ENCODE data around the gene PLEKHH2. TPM values are rescaled to one million over a fixed set of nuclear protein-coding genes. Genes with fewer than 3 reads are reported as not detected.
A peak's percentile ranks its signal among the peaks of the same experiment; 100 is the strongest.
"Not testable (repeated sequence)": the region's sequence is repeated elsewhere in the genome, so short reads cannot be mapped to it uniquely, and the experiment has no call there.

Gene PLEKHH2
- total RNA-seq, 1 experiment from 2014 or later: 21.2 TPM

GRCh38 chr2:43631618-43632317 lies 5.3 kb upstream of the PLEKHH2 start:
- Mint-ChIP-seq H3K9me3 (ENCODE audit: low read depth, unreplicated experiment) (no peaks in the 10 kb centered on the region), H3K4me1 (ENCODE audit: low read depth, unreplicated experiment) (peaks cover 42% of the 10 kb centered on the region), H3K27me3 (ENCODE audit: unreplicated experiment) (no peaks in the 10 kb centered on the region), H3K36me3 (ENCODE audit: insufficient read depth, unreplicated experiment) (peaks cover 6% of the 10 kb centered on the region), H3K4me3 (ENCODE audit: low read depth, unreplicated experiment) (no peak overlapping the region), H3K27ac (ENCODE audit: unreplicated experiment) (no peak overlapping the region)
- intact Hi-C loops (cut with micrococcal nuclease; ENCODE audit: unreplicated experiment): no loop called here
- no peak for TF ChIP-seq CTCF (IDR thresholded peaks at IDR 0.05; ENCODE audit: unreplicated experiment)
- CTCF ChIA-PET: no interaction called here
- no TSS peak for BruUV-seq (replicated peaks)
- DNase-seq: no peak

GRCh38 chr2:43634604-43635306 lies 2.3 kb upstream of the PLEKHH2 start:
- CTCF ChIA-PET: interaction anchor here (0.5 to 1.0 kb wide), 2 partner anchors 30 to 283 kb away, joined by 3 to 5 read pairs; no protein-coding TSS in a partner anchor
- DNase-seq: peak; percentile 38
- peaks cover 3% of the 10 kb centered on the region for H3K9me3 Mint-ChIP-seq (ENCODE audit: low read depth, unreplicated experiment)

GRCh38 chr2:43636153-43636552 lies 907 bp upstream of the PLEKHH2 start:
- Mint-ChIP-seq H3K27ac (ENCODE audit: unreplicated experiment) (peak overlapping the region; percentile 55), H3K4me1 (ENCODE audit: low read depth, unreplicated experiment) (peaks cover 50% of the 10 kb centered on the region), H3K36me3 (ENCODE audit: insufficient read depth, unreplicated experiment) (peaks cover 19% of the 10 kb centered on the region), H3K4me3 (ENCODE audit: low read depth, unreplicated experiment) (peak overlapping the region; percentile 78)
- BruUV-seq (replicated peaks); DNase-seq; H3K27me3 Mint-ChIP-seq (ENCODE audit: unreplicated experiment); intact Hi-C loops (cut with micrococcal nuclease; ENCODE audit: unreplicated experiment); H3K9me3 Mint-ChIP-seq (ENCODE audit: low read depth, unreplicated experiment): not testable (repeated sequence)
- CTCF ChIA-PET: interaction anchor here (0.7 to 1.4 kb wide), 5 partner anchors 12 to 823 kb away, joined by 3 to 5 read pairs (median 4); no protein-coding TSS in a partner anchor

More at GRCh38 chr2:43634604-43635306, 2.3 kb upstream of the PLEKHH2 start:
- Mint-ChIP-seq H3K27ac (ENCODE audit: unreplicated experiment) (peak overlapping the region; percentile 75), H3K27me3 (ENCODE audit: unreplicated experiment) (no peaks in the 10 kb centered on the region), H3K4me1 (ENCODE audit: low read depth, unreplicated experiment) (peaks cover 50% of the 10 kb centered on the region), H3K36me3 (ENCODE audit: insufficient read depth, unreplicated experiment) (peaks cover 19% of the 10 kb centered on the region), H3K4me3 (ENCODE audit: low read depth, unreplicated experiment) (peak overlapping the region; percentile 33)
- no TSS peak for BruUV-seq (replicated peaks)
- intact Hi-C loops (cut with micrococcal nuclease; ENCODE audit: unreplicated experiment): no loop called here
- no peak for TF ChIP-seq CTCF (IDR thresholded peaks at IDR 0.05; ENCODE audit: unreplicated experiment)

GRCh38 chr2:43636621-43637020 lies 439 bp upstream of the PLEKHH2 start:
- Mint-ChIP-seq H3K9me3 (ENCODE audit: low read depth, unreplicated experiment) (peaks cover 3% of the 10 kb centered on the region), H3K4me3 (ENCODE audit: low read depth, unreplicated experiment) (peak overlapping the region; percentile 78), H3K4me1 (ENCODE audit: low read depth, unreplicated experiment) (peaks cover 50% of the 10 kb centered on the region), H3K27ac (ENCODE audit: unreplicated experiment) (peak overlapping the region; percentile 55), H3K36me3 (ENCODE audit: insufficient read depth, unreplicated experiment) (peaks cover 19% of the 10 kb centered on the region), H3K27me3 (ENCODE audit: unreplicated experiment) (no peaks in the 10 kb centered on the region)
- no peak for TF ChIP-seq CTCF (IDR thresholded peaks at IDR 0.05; ENCODE audit: unreplicated experiment)
- peak; percentile 5 for DNase-seq
- intact Hi-C loops (cut with micrococcal nuclease; ENCODE audit: unreplicated experiment): no loop called here
- BruUV-seq (replicated peaks): no TSS peak
- CTCF ChIA-PET: interaction anchor here (0.7 to 1.4 kb wide), 4 partner anchors 11 to 824 kb away, joined by 3 to 5 read pairs (median 4); no protein-coding TSS in a partner anchor
